Lower leg skin (tissue), 4 donors: ENCODE results near the gene CD101. TPM values are rescaled to one million over a fixed set of nuclear protein-coding genes. Genes with fewer than 3 reads are reported as not detected.

Experiments used
- DNase-seq, 2 donors: peaks; one replicate each; pipeline ENCODE4 v3.0.0-alpha.2; 2019; ENCODE audit warnings: low spot score in 2 of 2
- H3K4me3 ChIP-seq: fragments of 200-600 bp; sonication (generic); 2 replicates; pipeline ENCODE4 v1.5.1; 2017; ENCODE audit warnings: mild to moderate bottlenecking, low read depth; ENCODE audit not compliant: poor library complexity, severe bottlenecking
- POLR2A ChIP-seq, 2 donors: fragments of 450-650 bp; IDR thresholded peaks; one replicate each; pipeline ENCODE4 v1.6.1; 2016 to 2017; ENCODE audit warnings: antibody characterized with exemption in 2 of 2, mild to moderate bottlenecking in 1 of 2, moderate library complexity in 1 of 2
- WGBS, 2 donors: methylation state at CpG; one replicate each; pipeline ENCODE4 v1.1.5; 2018; 5-methylcytosine and 5-hydroxymethylcytosine counted together
- intact Hi-C: fragments of 100-400 bp; cut with DNase I; formaldehyde crosslinking; loops from one replicate; pipeline ENCODE4 v1.15.0; 2023; ENCODE audit warnings: low total_unique reads
- total RNA-seq, 4 donors: library from RNA; depleted of rRNA; stranded (reverse); fragments of >200 nt; gene quantifications; one replicate each; pipeline ENCODE4 v1.1.0, GENCODE V29; 2016
- TF ChIP-seq, protein P1 (sequence below), 3 donors: fragments of 450-650 bp; IDR thresholded peaks; one replicate each; pipeline ENCODE4 v1.5.1; 2016; ENCODE audit warnings: antibody characterized with exemption in 3 of 3, mild to moderate bottlenecking in 3 of 3, moderate library complexity in 2 of 3

The CD101 gene
- total RNA-seq, 4 donors from 2014 or later = 0.46 to 1.8 (median 0.92) TPM

- no peak for TF ChIP-seq POLR2A (IDR thresholded peaks at IDR 0.05)
- TF ChIP-seq, protein P1, sequence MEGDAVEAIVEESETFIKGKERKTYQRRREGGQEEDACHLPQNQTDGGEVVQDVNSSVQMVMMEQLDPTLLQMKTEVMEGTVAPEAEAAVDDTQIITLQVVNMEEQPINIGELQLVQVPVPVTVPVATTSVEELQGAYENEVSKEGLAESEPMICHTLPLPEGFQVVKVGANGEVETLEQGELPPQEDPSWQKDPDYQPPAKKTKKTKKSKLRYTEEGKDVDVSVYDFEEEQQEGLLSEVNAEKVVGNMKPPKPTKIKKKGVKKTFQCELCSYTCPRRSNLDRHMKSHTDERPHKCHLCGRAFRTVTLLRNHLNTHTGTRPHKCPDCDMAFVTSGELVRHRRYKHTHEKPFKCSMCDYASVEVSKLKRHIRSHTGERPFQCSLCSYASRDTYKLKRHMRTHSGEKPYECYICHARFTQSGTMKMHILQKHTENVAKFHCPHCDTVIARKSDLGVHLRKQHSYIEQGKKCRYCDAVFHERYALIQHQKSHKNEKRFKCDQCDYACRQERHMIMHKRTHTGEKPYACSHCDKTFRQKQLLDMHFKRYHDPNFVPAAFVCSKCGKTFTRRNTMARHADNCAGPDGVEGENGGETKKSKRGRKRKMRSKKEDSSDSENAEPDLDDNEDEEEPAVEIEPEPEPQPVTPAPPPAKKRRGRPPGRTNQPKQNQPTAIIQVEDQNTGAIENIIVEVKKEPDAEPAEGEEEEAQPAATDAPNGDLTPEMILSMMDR (IDR thresholded peaks at IDR 0.05) = no peak
- no peak for DNase-seq
- 59 to 74% methylated on average over 3 of the region's 3 CpGs for whole genome bisulfite sequencing, 2 donors
- H3K4me3 ChIP-seq = no peak overlapping the region
- intact Hi-C loops = no loop called here
Measured at GRCh38 chr1:117022114-117022513, 20.6 kb downstream of the CD101 start.

DNA sequence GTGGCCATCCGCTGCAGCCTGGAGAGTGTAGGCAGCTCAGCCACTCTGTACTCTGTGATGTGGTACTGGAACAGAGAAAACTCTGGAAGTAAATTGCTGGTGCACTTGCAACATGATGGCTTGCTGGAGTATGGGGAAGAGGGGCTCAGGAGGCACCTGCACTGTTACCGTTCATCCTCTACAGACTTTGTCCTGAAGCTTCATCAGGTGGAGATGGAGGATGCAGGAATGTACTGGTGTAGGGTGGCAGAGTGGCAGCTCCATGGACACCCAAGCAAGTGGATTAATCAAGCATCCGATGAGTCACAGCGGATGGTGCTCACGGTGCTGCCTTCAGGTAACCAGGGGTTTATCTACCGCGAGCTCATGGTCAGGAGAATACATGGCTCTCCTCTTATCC lies 24.0 kb downstream of the CD101 start:
- no peak for TF ChIP-seq POLR2A (IDR thresholded peaks at IDR 0.05)
- TF ChIP-seq, protein P1 (IDR thresholded peaks at IDR 0.05) = no peak
- DNase-seq = no peak
- 93 to 96% methylated on average over 7 of the region's 7 CpGs for WGBS, 2 donors
- no peak overlapping the region for H3K4me3 ChIP-seq
- intact Hi-C loops = no loop called here

GRCh38 chr1:117026361-117026760 lies 24.8 kb downstream of the CD101 start:
- no peak for DNase-seq
- TF ChIP-seq, protein P1 (IDR thresholded peaks at IDR 0.05) = no peak
- TF ChIP-seq POLR2A (IDR thresholded peaks at IDR 0.05) = no peak
- 63 to 69% methylated on average over 6 of the region's 6 CpGs for WGBS, 2 donors
- H3K4me3 ChIP-seq = no peak overlapping the region
- intact Hi-C loops = no loop called here

GRCh38 chr1:117029685-117030084 lies 28.1 kb downstream of the CD101 start:
- no peak for DNase-seq
- WGBS, 2 donors = 83 to 91% methylated on average over 1 of the region's 1 CpG
- intact Hi-C loops = no loop called here
- H3K4me3 ChIP-seq = no peak overlapping the region
- TF ChIP-seq POLR2A (IDR thresholded peaks at IDR 0.05) = no peak
- TF ChIP-seq, protein P1 (IDR thresholded peaks at IDR 0.05) = no peak

GRCh38 chr1:117030271-117030877 lies 28.8 kb downstream of the CD101 start:
- WGBS, 2 donors = 83 to 86% methylated on average over 1 of the region's 1 CpG
- no peak for DNase-seq
- TF ChIP-seq, protein P1 (IDR thresholded peaks at IDR 0.05) = no peak
- TF ChIP-seq POLR2A (IDR thresholded peaks at IDR 0.05) = no peak
- no peak overlapping the region for H3K4me3 ChIP-seq
- intact Hi-C loops = no loop called here

DNA sequence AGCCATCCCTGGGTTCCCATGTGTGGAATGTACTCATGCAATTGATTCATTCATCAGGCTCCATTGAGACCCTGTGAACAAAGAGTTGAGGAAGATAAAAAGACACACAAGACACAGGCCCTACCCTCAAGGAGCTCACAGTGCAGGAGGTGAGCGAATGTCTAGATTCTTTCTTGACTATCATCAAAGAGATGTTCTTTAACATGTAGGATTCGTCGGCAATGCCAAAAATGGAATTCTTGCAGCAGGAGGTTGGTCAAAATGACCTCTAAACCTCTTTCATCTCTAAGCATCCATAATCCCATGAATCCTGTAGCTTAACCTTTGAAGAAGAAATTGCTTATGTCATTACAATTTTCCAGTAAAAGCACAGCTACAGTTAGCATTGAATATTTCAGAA lies 30.7 kb downstream of the CD101 start:
- WGBS, 2 donors = 83 to 93% methylated on average over 3 of the region's 3 CpGs
- TF ChIP-seq POLR2A (IDR thresholded peaks at IDR 0.05) = no peak
- TF ChIP-seq, protein P1 (IDR thresholded peaks at IDR 0.05) = no peak
- H3K4me3 ChIP-seq = no peak overlapping the region
- DNase-seq = no peak
- intact Hi-C loops = no loop called here
